Measurements from ENCODE around the gene RREB1.

- TF ChIP-seq CTCF (IDR thresholded peaks at IDR 0.05; ENCODE audit: insufficient read depth, low read length) (no peak), GABPA (IDR thresholded peaks at IDR 0.05; ENCODE audit: low read depth) (no peak), POLR2AphosphoS5 (IDR thresholded peaks at IDR 0.05; ENCODE audit: low read depth) (no peak), REST (IDR thresholded peaks at IDR 0.05; ENCODE audit: insufficient replicate concordance, low read depth) (no peak), SPI1 (IDR thresholded peaks at IDR 0.05; ENCODE audit: borderline replicate concordance, low read depth) (no peak)
These were observed 19.6 kb upstream of the RREB1 start for GRCh38 chr6:7088076-7088742.
